HEK293 (cell line): ENCODE measurements around the gene MBLAC1.

ENCODE experiments used
- EGR2 ChIP-seq: fragments of 450-650 bp; formaldehyde crosslinking; IDR thresholded peaks from 2 replicates; pipeline ENCODE4 v1.5.1; 2016; ENCODE audit warnings: low read depth, missing biosample characterization, missing genetic modification characterization
- FEZF1 ChIP-seq: fragments of 450-650 bp; formaldehyde crosslinking; IDR thresholded peaks from 2 replicates; pipeline ENCODE4 v1.5.1; 2016; ENCODE audit warnings: missing biosample characterization, missing genetic modification characterization
- GFI1B ChIP-seq: fragments of 450-650 bp; formaldehyde crosslinking; IDR thresholded peaks from 2 replicates; pipeline ENCODE4 v1.5.1; 2016; ENCODE audit warnings: missing biosample characterization, missing genetic modification characterization
- GLIS1 ChIP-seq: fragments of 450-650 bp; formaldehyde crosslinking; IDR thresholded peaks from 2 replicates; pipeline ENCODE4 v1.5.1; 2016; ENCODE audit warnings: missing biosample characterization, missing genetic modification characterization
- MZF1 ChIP-seq: fragments of 450-650 bp; formaldehyde crosslinking; IDR thresholded peaks from 2 replicates; pipeline ENCODE4 v1.5.1; 2017; ENCODE audit warnings: missing biosample characterization, missing genetic modification characterization, borderline replicate concordance
- SCRT1 ChIP-seq: fragments of 450-650 bp; formaldehyde crosslinking; IDR thresholded peaks from 2 replicates; pipeline ENCODE4 v1.5.1; 2016; ENCODE audit warnings: missing biosample characterization, missing genetic modification characterization, borderline replicate concordance
- SETDB1 ChIP-seq: IDR thresholded peaks from one replicate; pipeline ENCODE4 v1.6.1; 2017; ENCODE audit warnings: mild to moderate bottlenecking, low read length, moderate library complexity, mixed read lengths; ENCODE audit not compliant: insufficient read length
- SP3 ChIP-seq: fragments of 450-650 bp; formaldehyde crosslinking; IDR thresholded peaks from 2 replicates; pipeline ENCODE4 v1.5.1; 2016; ENCODE audit warnings: missing biosample characterization, missing genetic modification characterization
- YY1 ChIP-seq: fragments of 450-650 bp; formaldehyde crosslinking; IDR thresholded peaks from 2 replicates; pipeline ENCODE4 v1.5.1; 2018; ENCODE audit warnings: missing biosample characterization, missing genetic modification characterization
- ZBTB21 ChIP-seq: fragments of 450-650 bp; formaldehyde crosslinking; IDR thresholded peaks from 2 replicates; pipeline ENCODE4 v1.5.1; 2017; ENCODE audit warnings: missing biosample characterization, missing genetic modification characterization
- ZBTB26 ChIP-seq: fragments of 450-650 bp; formaldehyde crosslinking; optimal IDR thresholded peaks from 2 replicates; pipeline ENCODE3; 2016; ENCODE audit warnings: missing biosample characterization, mild to moderate bottlenecking, missing genetic modification characterization
- ZBTB48 ChIP-seq: fragments of 450-650 bp; formaldehyde crosslinking; IDR thresholded peaks from 2 replicates; pipeline ENCODE4 v1.5.1; 2016; ENCODE audit warnings: missing biosample characterization, missing genetic modification characterization
- ZBTB8A ChIP-seq: fragments of 450-650 bp; formaldehyde crosslinking; IDR thresholded peaks from 2 replicates; pipeline ENCODE4 v1.5.1; 2016; ENCODE audit warnings: missing biosample characterization, missing genetic modification characterization
- ZFP37 ChIP-seq: fragments of 450-650 bp; formaldehyde crosslinking; IDR thresholded peaks from 2 replicates; pipeline ENCODE4 v1.5.1; 2016; ENCODE audit warnings: missing biosample characterization, missing genetic modification characterization
- ZNF121 ChIP-seq: fragments of 450-650 bp; formaldehyde crosslinking; IDR thresholded peaks from 2 replicates; pipeline ENCODE4 v1.5.1; 2016; ENCODE audit warnings: missing biosample characterization, missing genetic modification characterization
- ZNF16 ChIP-seq: fragments of 450-650 bp; formaldehyde crosslinking; IDR thresholded peaks from 2 replicates; pipeline ENCODE4 v1.5.1; 2016; ENCODE audit warnings: low read depth, missing biosample characterization, missing genetic modification characterization
- ZNF2 ChIP-seq: fragments of 450-650 bp; formaldehyde crosslinking; IDR thresholded peaks from 2 replicates; pipeline ENCODE4 v1.5.1; 2016; ENCODE audit warnings: missing biosample characterization, missing genetic modification characterization
- ZNF202 ChIP-seq: fragments of 450-650 bp; formaldehyde crosslinking; IDR thresholded peaks from 2 replicates; pipeline ENCODE4 v1.5.1; 2016; ENCODE audit warnings: missing biosample characterization, missing genetic modification characterization, borderline replicate concordance
- ZNF239 ChIP-seq: fragments of 450-650 bp; formaldehyde crosslinking; IDR thresholded peaks from 2 replicates; pipeline ENCODE4 v1.5.1; 2016; ENCODE audit warnings: missing biosample characterization, missing genetic modification characterization
- ZNF274 ChIP-seq, 2 experiments: fragments of 200-500 bp in 1 of 2; fragments of 450-650 bp in 1 of 2; sonication (Bioruptor generic) in 1 of 2; formaldehyde crosslinking in 1 of 2; IDR thresholded peaks; 2 replicates each; pipeline versions ENCODE4 v1.5.1 to v1.6.1; 2014 to 2016; ENCODE audit warnings: borderline replicate concordance in 1 of 2, inconsistent platforms in 1 of 2, low read length in 1 of 2, missing biosample characterization in 1 of 2, missing genetic modification characterization in 1 of 2
- ZNF335 ChIP-seq: fragments of 450-650 bp; formaldehyde crosslinking; conservative IDR thresholded peaks from 2 replicates; pipeline ENCODE4 v1.5.1; 2016; ENCODE audit warnings: missing biosample characterization, missing genetic modification characterization
- ZNF341 ChIP-seq: fragments of 450-650 bp; formaldehyde crosslinking; IDR thresholded peaks from 2 replicates; pipeline ENCODE4; 2016; ENCODE audit warnings: low read depth, missing biosample characterization, missing genetic modification characterization
- ZNF473 ChIP-seq: fragments of 450-650 bp; formaldehyde crosslinking; IDR thresholded peaks from 2 replicates; pipeline ENCODE4 v1.5.1; 2017; ENCODE audit warnings: missing biosample characterization, missing genetic modification characterization
- ZNF488 ChIP-seq: fragments of 450-650 bp; formaldehyde crosslinking; IDR thresholded peaks from 2 replicates; pipeline ENCODE4 v1.5.1; 2016; ENCODE audit warnings: missing biosample characterization, missing genetic modification characterization
- ZNF529 ChIP-seq: fragments of 450-650 bp; formaldehyde crosslinking; IDR thresholded peaks from 2 replicates; pipeline ENCODE4 v1.5.1; 2017; ENCODE audit warnings: missing genetic modification characterization, missing biosample characterization; ENCODE audit not compliant: insufficient replicate concordance
- ZNF549 ChIP-seq: fragments of 450-650 bp; IDR thresholded peaks from 2 replicates; pipeline ENCODE4 v1.5.1; 2018; ENCODE audit warnings: missing biosample characterization, missing genetic modification characterization, mild to moderate bottlenecking, inconsistent platforms, moderate library complexity
- ZNF624 ChIP-seq: fragments of 450-650 bp; formaldehyde crosslinking; IDR thresholded peaks from 2 replicates; pipeline ENCODE4 v1.5.1; 2017; ENCODE audit warnings: missing biosample characterization, missing genetic modification characterization
- ZNF660 ChIP-seq: fragments of 450-650 bp; IDR thresholded peaks from 2 replicates; pipeline ENCODE4 v1.5.1; 2018; ENCODE audit warnings: missing biosample characterization, mild to moderate bottlenecking, missing genetic modification characterization
- ZNF664 ChIP-seq: fragments of 450-650 bp; formaldehyde crosslinking; IDR thresholded peaks from 2 replicates; pipeline ENCODE4 v1.5.1; 2016; ENCODE audit warnings: missing biosample characterization, missing genetic modification characterization
- ZNF670 ChIP-seq: fragments of 450-650 bp; formaldehyde crosslinking; IDR thresholded peaks from 2 replicates; pipeline ENCODE4 v1.5.1; 2016; ENCODE audit warnings: missing biosample characterization, missing genetic modification characterization, low read depth
- ZNF785 ChIP-seq: fragments of 450-650 bp; formaldehyde crosslinking; IDR thresholded peaks from 2 replicates; pipeline ENCODE4 v1.5.1; 2016; ENCODE audit warnings: missing biosample characterization, missing genetic modification characterization
- ZSCAN4 ChIP-seq: fragments of 450-650 bp; formaldehyde crosslinking; IDR thresholded peaks from 2 replicates; pipeline ENCODE4 v1.5.1; 2017; ENCODE audit warnings: missing biosample characterization, missing genetic modification characterization
- TF ChIP-seq, protein P1 (sequence below): sonication (generic); formaldehyde crosslinking; IDR thresholded peaks from 2 replicates; pipeline ENCODE4 v1.8.1; 2022; ENCODE audit warnings: mild to moderate bottlenecking, moderate library complexity, missing genetic modification reagents
- TF ChIP-seq, protein P2 (sequence below): fragments of 450-650 bp; formaldehyde crosslinking; IDR thresholded peaks from 2 replicates; pipeline ENCODE4 v1.5.1; 2016; ENCODE audit warnings: missing biosample characterization, missing genetic modification characterization

MBLAC1 gene

DNA sequence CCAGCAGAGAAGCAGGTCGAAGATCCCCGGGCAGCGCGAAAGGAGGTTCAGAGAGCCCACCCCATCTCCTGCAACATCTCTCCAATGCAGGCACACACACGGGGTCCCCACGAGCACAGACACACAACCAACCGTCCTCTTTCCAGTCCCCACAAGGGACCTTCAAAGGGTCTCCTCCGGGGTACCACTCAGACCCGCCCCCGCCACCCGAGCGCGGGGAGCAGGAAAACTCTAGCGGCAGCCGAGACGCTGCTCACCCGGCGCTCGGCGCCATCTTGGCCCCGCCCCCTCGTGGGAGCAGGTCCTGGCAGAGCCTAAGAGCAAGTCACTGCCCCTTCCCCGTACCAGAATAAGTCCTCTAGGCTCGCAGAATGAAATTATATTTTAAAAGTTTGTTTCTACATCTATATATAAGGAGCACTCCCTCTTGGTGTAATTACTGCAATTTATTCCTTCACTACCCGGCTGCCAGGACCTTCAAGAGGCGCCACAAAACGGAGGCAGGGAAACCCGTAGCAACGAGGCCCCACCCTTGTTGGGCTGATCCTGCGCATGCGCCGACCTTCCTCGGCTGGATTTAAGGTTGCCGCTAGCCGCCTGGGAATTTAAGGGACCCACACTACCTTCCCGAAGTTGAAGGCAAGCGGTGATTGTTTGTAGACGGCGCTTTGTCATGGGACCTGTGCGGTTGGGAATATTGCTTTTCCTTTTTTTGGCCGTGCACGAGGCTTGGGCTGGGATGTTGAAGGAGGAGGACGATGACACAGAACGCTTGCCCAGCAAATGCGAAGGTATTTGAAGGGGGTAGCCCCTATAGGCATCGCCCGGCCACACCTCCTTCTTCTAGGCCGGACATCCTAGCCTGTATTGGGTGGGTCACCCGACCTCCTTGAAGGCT lies 7.4 kb upstream of the MBLAC1 start, which contains the start of the genes CNPY4 and TAF6 (continued):
- TF ChIP-seq ZNF341 (tag by site-specific recombination) (0 out of 2 replicates have a peak, but pooled peaks have one; percentile 18), ZNF660 (tag by site-specific recombination) (peak; percentile 82), ZNF624 (tag by site-specific recombination) (no peak), EGR2 (peak; percentile 77), ZNF202 (tag by site-specific recombination) (no peak), ZBTB8A (tag by site-specific recombination) (0 out of 2 replicates have a peak, but pooled peaks have one; percentile 9), ZNF16 (no peak), YY1 (tag by site-specific recombination) (peak; percentile 98), FEZF1 (0 out of 2 replicates have a peak, but pooled peaks have one; percentile 5), ZNF239 (tag by site-specific recombination) (no peak), SCRT1 (tag by site-specific recombination) (no peak), ZBTB48 (tag by site-specific recombination) (peak; percentile 96), ZNF670 (no peak), ZNF549 (tag by site-specific recombination) (no peak), GFI1B (tag by site-specific recombination) (no peak), ZNF473 (tag by site-specific recombination) (no peak), ZNF488 (tag by site-specific recombination) (no peak), ZBTB26 (tag by site-specific recombination) (peak; percentile 20), ZSCAN4 (no peak), ZNF785 (tag by site-specific recombination) (no peak), SETDB1 (no peak), GLIS1 (tag by site-specific recombination) (peak; percentile 33; the same call in 1 of the 2 replicates), ZNF335 (tag by site-specific recombination) (peak; percentile 100; the same call in 1 of the 2 replicates), ZBTB21 (tag by site-specific recombination) (peak; percentile 33; the same call in 1 of the 2 replicates), ZNF529 (tag by site-specific recombination) (no peak), MZF1 (tag by site-specific recombination) (no peak), ZNF664 (tag by site-specific recombination) (no peak), ZFP37 (tag by site-specific recombination) (peak; percentile 78; the same call in 1 of the 2 replicates), ZNF2 (tag by site-specific recombination) (peak; percentile 85), ZNF121 (tag by site-specific recombination) (peak; percentile 24; the same call in 1 of the 2 replicates), ZNF274 (IDR thresholded peaks at IDR 0.05; ENCODE audit: low read length) (no peak), ZNF274 (tag by site-specific recombination; IDR thresholded peaks at IDR 0.05; ENCODE audit: borderline replicate concordance) (no peak), SP3 (peak; percentile 94)
- TF ChIP-seq, protein P1, sequence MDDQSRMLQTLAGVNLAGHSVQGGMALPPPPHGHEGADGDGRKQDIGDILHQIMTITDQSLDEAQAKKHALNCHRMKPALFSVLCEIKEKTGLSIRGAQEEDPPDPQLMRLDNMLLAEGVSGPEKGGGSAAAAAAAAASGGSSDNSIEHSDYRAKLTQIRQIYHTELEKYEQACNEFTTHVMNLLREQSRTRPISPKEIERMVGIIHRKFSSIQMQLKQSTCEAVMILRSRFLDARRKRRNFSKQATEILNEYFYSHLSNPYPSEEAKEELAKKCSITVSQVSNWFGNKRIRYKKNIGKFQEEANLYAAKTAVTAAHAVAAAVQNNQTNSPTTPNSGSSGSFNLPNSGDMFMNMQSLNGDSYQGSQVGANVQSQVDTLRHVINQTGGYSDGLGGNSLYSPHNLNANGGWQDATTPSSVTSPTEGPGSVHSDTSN = no peak
- TF ChIP-seq, protein P2, sequence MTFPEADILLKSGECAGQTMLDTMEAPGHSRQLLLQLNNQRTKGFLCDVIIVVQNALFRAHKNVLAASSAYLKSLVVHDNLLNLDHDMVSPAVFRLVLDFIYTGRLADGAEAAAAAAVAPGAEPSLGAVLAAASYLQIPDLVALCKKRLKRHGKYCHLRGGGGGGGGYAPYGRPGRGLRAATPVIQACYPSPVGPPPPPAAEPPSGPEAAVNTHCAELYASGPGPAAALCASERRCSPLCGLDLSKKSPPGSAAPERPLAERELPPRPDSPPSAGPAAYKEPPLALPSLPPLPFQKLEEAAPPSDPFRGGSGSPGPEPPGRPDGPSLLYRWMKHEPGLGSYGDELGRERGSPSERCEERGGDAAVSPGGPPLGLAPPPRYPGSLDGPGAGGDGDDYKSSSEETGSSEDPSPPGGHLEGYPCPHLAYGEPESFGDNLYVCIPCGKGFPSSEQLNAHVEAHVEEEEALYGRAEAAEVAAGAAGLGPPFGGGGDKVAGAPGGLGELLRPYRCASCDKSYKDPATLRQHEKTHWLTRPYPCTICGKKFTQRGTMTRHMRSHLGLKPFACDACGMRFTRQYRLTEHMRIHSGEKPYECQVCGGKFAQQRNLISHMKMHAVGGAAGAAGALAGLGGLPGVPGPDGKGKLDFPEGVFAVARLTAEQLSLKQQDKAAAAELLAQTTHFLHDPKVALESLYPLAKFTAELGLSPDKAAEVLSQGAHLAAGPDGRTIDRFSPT (tag by site-specific recombination) = no peak
